NCI-H2196 treated with DMSO at 0.1 percent for 48 hours (cell line): ENCODE measurements around the gene PREX1.

Source experiments
- DNase-seq: peaks from one replicate; lab custom pipeline; 2025; ENCODE audit not compliant: unreplicated experiment; lab: John Stamatoyannopoulos, UW

The PREX1 gene

DNA sequence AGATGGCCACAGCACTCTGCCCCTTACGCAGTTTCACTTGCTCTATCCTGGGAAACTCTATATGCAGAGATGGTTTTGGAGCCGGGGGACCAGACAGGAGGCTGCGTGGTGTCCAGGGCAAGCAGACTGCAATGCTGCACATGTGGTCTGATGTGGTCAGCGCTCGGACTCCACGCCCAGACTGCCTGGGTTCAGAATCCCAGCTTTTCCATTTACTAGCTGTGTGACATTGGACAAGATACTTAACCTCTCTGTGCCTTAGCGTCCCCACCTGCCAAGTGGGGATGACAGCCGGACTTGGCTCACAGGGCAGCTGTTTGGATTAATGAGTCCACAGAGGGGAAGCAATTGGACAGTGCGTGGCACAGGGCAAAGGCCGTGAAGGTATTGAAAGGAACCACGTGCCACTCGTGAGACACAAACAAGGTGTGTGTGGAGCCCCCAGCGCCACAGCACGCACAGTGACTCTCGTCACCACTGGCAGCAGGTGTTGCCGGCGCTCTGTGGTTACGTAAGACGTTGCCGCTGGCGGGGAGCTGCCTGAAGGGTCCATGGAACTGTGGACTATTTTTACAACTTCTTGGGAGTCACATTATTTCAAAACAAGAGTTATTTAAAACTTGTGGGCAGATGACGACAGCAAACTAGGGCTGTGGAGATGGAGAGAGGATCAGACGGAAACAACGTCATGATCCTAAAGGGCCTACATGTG is 201.4 kb downstream of the PREX1 start:
- DNase-seq: no peak

DNA sequence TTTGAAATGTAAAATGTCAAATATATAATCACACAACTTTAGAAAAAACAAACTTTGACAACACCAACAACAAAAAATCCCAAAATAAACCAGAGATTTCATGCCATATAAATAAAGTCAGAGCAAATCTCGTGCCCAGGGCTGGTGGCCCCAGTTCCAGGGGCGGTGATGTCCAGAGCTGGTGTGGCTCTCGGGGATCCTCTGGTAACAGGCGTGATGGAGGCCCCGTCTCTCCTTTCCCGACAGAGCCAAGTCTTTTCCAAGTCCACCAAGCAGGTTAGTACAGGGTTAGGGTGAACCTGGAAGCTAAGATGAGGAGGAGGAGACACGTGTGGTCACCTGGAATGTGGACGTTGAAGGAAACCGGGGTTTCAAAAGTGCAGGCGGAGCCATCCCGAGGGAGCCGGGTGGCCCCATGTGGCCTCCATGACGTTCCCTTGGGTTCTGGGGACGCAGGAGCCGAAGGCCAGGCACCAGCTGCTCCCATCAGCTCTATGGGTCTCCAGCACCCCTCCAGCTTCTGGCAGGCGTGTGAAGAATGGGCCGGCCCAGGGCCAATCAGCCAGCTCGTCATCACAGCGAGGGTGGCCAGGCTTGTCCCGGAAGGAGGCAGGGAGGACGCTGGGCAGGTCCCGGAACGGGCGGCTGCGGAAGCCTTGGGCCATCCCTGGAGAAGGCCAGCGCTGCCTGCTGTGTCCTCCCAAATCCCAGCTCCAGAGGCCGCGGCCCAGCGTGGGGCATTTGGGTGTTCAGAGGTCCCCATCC is 202.5 kb downstream of the PREX1 start:
- no peak for DNase-seq

- no peak for DNase-seq
These were observed 203.3 kb downstream of the PREX1 start for GRCh38 chr20:48624315-48625020.

DNA sequence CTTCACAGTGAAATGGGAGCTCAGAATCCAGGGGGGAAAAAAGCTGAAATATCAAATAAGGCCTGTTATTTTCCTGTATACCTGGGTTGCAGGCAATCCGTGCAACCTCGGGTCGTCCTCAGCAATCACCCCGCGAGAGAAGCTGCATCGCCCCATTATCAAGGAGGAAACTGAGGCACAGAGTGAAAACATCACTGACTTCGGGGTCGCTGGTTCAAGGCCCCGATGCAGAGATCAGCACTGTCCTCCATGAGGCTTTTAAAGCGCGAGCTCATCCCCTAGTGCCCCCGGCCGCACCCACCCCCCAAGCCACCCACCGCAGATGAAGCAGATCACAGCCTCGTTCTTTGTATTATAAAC is 203.9 kb downstream of the PREX1 start:
- DNase-seq: no peak

GRCh38 chr20:48623176-48623905 is 204.5 kb downstream of the PREX1 start:
- no peak for DNase-seq

DNA sequence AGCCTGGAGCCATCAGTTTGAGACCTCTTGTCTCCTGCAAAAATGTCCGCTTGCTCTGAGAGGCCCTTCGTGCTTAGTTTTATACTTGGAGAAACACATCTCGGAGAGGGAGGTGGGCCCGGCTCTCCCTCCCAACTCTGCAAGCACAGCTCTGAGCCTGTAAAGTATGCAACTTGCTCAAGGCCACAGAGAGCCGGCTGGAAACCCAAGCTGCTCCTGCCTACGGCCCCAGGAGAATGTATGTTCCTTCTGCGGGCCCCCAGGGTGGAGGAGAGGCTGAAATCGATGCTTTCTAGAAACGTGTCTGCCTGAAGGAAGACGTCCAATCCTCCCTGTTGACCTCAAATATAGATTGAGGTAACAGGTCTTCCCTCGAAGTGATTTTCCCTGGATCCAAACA is 205.4 kb downstream of the PREX1 start:
- DNase-seq: no peak

DNA sequence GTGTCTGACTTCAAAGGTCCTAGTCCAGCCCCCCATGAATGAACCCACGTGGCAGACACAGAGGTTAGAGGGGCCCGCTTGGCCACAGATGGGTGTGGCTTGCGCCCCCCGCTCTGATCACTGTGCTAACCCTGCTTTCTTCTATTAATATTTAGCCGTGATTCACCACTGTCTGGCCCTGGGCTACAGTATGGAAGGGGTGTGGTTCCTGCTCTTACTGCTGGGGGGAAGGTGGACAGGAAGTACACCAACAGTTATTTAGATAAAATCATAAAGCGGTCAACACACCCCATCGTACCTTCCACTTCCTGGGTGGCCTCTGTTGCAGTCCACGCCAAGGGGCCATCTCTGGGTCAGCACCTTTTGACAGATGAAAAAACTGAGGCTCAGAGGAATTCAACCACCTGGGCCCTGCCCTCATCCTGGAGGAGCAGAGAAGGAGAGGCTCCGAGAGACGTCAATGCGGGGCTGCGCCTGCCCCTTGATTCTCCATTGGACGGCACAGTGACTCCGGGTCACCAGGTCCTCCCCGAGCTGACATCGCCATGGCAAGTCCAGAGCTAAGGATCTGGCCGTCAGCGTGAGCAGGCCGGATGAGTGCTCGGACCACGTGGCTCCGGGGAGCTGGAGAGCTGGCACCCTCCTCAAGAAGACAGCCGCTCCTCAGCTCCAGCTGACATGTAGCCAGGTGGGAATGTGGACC is 206.3 kb downstream of the PREX1 start:
- no peak for DNase-seq

- peak; percentile 63 for DNase-seq
These were observed 207.1 kb downstream of the PREX1 start for GRCh38 chr20:48620507-48621375.

DNA sequence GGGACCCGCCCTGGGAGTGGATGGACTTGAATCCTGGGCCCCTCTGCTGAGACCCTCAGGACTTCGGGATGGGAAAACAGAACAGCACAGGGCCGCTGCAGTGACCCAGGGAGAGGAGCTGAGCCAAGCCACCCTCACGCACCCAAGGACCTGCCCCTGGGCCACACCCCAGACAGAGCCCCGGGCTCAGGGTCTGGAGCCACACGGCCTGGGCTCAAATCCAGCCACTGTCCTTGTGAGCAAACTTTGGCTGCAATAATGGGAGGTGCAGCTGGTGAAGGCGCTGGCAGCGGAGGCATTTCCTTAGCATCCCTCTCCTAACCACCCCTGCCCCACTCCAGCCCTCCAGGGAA is 207.7 kb downstream of the PREX1 start:
- DNase-seq: no peak

DNA sequence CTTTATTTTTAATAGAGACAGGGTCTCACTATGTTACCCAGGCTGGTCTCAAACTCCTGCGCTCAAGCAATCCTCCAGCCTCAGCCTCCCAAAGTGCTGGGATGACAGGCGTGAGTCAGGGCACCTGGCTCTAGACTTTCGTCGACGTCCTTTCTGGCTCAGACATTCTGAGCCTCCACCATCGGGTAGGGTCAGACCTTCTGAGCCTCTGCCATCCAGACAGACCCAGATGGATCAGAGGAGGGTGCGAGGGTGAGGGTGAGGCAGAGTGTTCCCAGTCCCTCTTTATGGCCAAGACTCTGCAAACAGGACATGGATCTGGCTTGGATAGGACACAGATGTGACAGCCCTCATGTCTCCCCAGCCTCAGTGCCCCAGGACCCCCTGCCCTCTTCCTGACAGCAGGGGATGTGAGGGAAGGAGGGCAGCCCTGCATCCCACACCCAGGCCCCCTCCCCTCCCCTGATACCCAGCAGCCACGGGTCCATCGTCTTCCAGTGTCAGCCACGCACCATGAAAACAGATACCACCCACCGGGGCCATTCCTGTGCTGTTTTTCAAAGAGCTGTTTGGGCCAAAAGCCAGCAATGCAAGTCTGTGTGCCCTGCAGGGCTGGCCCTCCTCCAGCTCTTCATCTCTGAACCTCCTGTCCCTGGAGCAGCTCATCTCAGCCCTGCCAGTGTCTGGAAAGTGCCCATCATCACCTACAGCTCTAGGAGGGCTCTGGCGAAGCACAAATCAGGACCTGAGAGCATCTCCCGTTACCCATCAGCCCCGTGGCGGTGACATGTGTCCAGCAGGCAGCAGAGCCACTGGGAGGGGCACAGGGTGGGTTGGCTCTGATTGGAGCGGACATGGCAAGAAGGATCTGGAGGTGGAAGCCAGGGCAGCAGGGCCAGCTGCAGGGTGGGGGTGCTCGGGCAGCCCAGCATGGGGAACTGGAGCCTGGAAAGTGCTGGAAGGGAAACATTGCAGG is 208.4 kb downstream of the PREX1 start:
- no peak for DNase-seq

DNA sequence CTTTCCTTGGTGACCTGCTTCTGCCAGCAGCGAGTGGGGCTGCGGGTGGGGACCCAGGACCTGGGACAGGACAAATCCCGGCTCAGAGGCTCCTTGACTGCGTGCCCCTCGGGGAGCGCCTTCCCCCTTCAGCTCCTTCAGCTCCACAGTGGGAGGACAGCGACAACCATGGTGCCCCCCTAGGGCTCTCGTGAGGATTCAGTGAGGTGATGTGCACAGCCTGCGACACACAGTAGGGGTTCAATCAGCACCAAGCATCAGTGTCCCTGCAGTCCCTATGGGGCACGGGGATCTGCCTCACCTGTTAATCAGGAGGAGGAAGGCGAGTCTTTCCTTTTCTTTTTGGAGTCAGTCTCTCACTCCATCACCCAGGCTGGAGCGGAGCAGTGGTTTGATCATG is 209.2 kb downstream of the PREX1 start:
- DNase-seq: no peak

DNA sequence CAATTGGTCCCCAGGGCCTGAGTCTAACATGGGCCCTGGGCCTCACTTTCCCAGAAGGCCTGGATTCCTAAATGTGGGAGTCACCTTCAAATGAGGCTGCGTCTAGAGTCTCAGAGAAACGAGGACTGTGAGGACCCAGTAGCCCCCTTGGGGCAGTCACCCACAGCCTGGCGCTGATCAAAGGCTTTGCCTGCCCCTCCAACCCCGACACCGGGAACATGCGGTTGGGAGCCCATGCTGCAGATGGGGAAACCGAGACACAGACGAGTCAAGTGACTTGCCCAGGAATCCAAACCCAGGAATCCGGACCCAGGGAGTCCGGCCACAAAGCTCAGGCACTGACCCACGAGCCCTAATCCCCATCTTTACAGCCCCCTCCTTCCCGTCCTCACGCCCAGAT is 209.7 kb downstream of the PREX1 start:
- DNase-seq: no peak

DNA sequence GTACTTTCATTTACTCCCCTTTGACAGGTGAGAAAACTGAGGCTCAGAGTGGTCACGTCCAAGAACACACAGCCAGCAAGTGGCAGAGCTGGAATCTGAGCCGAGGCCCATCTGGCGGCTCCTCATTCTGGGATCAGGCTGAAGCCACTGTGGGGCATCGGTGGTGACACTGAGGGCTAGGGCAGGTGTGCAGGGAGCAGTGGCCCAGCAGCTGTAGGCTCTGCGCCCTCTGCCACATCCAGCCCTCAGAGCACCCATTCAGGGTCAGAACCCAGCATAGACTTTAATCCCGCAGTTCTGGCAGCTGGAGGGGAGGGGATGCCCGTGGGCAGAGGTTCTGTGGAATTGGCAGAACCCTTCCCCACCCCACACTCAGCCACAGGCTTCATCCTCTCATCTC is 210.3 kb downstream of the PREX1 start:
- DNase-seq: no peak

GRCh38 chr20:48616481-48616880 is 211.3 kb downstream of the PREX1 start:
- no peak for DNase-seq

DNA sequence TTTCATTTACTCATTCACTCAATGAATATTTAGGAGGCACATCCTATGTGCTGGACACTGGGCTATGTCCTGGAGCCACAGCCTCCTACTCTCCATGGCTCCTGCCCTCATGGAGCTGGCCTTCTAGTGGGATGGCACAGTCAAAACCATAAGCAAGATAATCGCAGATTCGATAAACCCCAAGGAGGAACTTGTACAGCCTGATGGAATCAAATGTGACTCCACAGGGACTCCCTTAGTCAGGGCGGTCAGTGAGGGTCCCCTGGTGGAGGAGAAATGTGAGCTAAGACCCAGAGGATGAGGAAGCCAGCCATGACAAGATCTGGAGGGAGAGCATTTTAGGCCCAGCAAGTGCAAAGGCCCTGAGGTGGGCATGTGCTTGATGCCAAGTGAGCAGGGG is 211.9 kb downstream of the PREX1 start:
- no peak for DNase-seq

GRCh38 chr20:48614593-48615274 is 213.1 kb downstream of the PREX1 start:
- no peak for DNase-seq

DNA sequence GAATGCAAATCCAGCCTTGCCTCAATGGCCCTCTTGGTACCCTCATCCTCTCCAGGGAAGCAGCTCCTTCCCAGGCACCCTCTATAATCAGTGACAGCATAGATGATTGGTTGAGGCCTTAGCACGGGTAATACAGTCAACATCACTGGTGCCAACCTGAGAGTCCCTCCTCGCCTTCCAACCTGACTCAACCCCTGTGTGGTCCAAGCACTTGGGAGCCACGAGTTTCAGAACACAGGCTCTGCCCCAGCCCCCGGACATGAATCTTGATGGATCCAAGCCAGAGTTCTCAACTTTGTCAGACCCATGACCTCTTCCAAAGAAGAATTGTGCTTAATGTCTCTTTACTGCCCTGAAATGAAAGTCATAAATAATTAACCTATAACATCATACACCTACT is 213.9 kb downstream of the PREX1 start:
- DNase-seq: no peak

DNA sequence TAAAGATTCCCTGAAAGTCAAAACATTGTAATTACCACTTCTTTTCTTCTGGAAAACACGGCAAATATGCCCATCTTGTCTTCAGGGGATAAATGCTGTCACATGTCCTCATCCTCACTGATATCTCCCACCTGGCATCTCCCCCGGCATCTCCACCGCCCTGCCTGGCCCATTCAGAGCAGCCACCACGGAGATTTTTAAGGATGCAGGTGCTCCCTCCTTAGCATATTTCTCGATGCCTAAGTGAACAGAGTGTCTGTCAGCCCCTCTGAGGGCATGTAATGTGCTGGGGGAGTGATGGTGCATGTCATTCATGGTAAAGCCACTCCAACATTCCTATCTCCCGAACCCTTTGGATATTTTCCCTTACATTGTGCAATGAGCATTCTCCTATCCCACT is 215.5 kb downstream of the PREX1 start:
- no peak for DNase-seq
